ENCODE data around the gene BFSP1.

DNA sequence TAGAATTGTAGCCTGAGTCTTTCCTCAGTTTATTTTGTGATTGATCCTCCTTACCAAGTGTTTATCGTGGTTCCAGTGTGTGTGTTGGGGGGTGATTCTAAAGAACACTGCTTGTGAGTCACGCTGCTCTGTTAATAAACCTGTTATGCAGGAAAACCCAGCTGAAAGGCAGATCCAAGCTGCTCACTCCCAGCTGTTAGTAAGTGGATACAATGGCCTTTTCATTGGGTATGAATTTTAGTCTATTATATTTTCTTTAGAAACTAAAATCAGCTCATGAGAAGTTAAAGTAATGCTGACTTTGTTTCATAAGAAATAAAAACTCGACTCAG is 26.5 kb upstream of the BFSP1 start:
- TF ChIP-seq SP1 (IDR thresholded peaks at IDR 0.05; ENCODE audit: low read depth, low read length) (no peak), POLR2A (IDR thresholded peaks at IDR 0.05; ENCODE audit: control extremely low read depth in 1 of 2, low read depth in 2 of 2, low read length in 2 of 2) (no peak), EZH2 (IDR thresholded peaks at IDR 0.05; ENCODE audit: low read depth, low read length, severe bottlenecking) (no peak), BACH1 (IDR thresholded peaks at IDR 0.05; ENCODE audit: low read length) (no peak), HDAC2 (IDR thresholded peaks at IDR 0.05; ENCODE audit: borderline replicate concordance in 1 of 2, low read depth in 2 of 2, low read length in 2 of 2) (no peak), JUN (IDR thresholded peaks at IDR 0.05; ENCODE audit: low read depth, low read length) (no peak), CHD1 (IDR thresholded peaks at IDR 0.05; ENCODE audit: low read depth, low read length) (no peak), TAF7 (optimal IDR thresholded peaks at IDR 0.05; ENCODE audit: borderline replicate concordance, low read depth, low read length) (no peak)
- TF ChIP-seq, protein P1, sequence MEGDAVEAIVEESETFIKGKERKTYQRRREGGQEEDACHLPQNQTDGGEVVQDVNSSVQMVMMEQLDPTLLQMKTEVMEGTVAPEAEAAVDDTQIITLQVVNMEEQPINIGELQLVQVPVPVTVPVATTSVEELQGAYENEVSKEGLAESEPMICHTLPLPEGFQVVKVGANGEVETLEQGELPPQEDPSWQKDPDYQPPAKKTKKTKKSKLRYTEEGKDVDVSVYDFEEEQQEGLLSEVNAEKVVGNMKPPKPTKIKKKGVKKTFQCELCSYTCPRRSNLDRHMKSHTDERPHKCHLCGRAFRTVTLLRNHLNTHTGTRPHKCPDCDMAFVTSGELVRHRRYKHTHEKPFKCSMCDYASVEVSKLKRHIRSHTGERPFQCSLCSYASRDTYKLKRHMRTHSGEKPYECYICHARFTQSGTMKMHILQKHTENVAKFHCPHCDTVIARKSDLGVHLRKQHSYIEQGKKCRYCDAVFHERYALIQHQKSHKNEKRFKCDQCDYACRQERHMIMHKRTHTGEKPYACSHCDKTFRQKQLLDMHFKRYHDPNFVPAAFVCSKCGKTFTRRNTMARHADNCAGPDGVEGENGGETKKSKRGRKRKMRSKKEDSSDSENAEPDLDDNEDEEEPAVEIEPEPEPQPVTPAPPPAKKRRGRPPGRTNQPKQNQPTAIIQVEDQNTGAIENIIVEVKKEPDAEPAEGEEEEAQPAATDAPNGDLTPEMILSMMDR (IDR thresholded peaks at IDR 0.05; ENCODE audit: control extremely low read depth in 1 of 3, insufficient read depth in 1 of 3, low read depth in 1 of 3, low read length in 3 of 3), result no peak
